ENCODE data around the gene SOS1. TPM values are rescaled to one million over a fixed set of nuclear protein-coding genes. Genes with fewer than 3 reads are reported as not detected.

The SOS1 gene
- total RNA-seq, 1 experiment from 2014 or later: 28.7 TPM

GRCh38 chr2:39033980-39034379 lies 86.9 kb downstream of the SOS1 start:
- no peak for TF ChIP-seq REST (IDR thresholded peaks at IDR 0.05; ENCODE audit: insufficient read depth in 1 of 2, low read depth in 2 of 2, low read length in 1 of 2)
- no peak for TF ChIP-seq CTCF (IDR thresholded peaks at IDR 0.05)
- no peak for TF ChIP-seq SIN3A (IDR thresholded peaks at IDR 0.05; ENCODE audit: borderline replicate concordance, insufficient read depth, low read depth, low read length)
- no peak for TF ChIP-seq TCF7L2 (IDR thresholded peaks at IDR 0.05; ENCODE audit: low read depth, low read length)
- TF ChIP-seq POLR2AphosphoS5 (IDR thresholded peaks at IDR 0.05; ENCODE audit: low read depth, low read length): no peak
- Histone ChIP-seq H3K9me3 (ENCODE audit: control insufficient read depth, insufficient read depth, low read depth, low read length) (no peaks in the 10 kb centered on the region), H3K4me3 (ENCODE audit: low read depth in 2 of 2, low read length in 2 of 2) (no peak overlapping the region), H3K36me3 (ENCODE audit: control insufficient read depth, insufficient read depth, low read length) (no peaks in the 10 kb centered on the region), H3K27me3 (ENCODE audit: control insufficient read depth, insufficient read depth, low read length) (no peaks in the 10 kb centered on the region), H3K27ac (ENCODE audit: low read length) (no peak overlapping the region), H3K4me1 (ENCODE audit: control insufficient read depth, insufficient read depth, low read length) (no peaks in the 10 kb centered on the region)
- ATAC-seq (no peak), DNase-seq (ENCODE audit: low read depth, low spot score) (no peak)
- intact Hi-C loops (cut with micrococcal nuclease; ENCODE audit: unreplicated experiment) (no loop called here), in situ Hi-C loops (cut with HindIII; ENCODE audit: low pct_unique_long_range_greater_than_20kb, low sequenced_read_pairs) (no loop called here)
- POLR2A ChIA-PET: no interaction called here
- BruUV-seq (replicated peaks): TSS peak; percentile 17
- CTCF ChIA-PET: no interaction called here

GRCh38 chr2:39027421-39027820 lies 93.4 kb downstream of the SOS1 start:
- ChIA-PET CTCF (no interaction called here), POLR2A (no interaction called here)
- in situ Hi-C loops (cut with HindIII; ENCODE audit: low pct_unique_long_range_greater_than_20kb, low sequenced_read_pairs): no loop called here
- intact Hi-C loops (cut with micrococcal nuclease; ENCODE audit: unreplicated experiment): no loop called here
- no peaks in the 10 kb centered on the region for H3K4me1 ChIP-seq (ENCODE audit: control insufficient read depth, insufficient read depth, low read length)
- H3K9me3 ChIP-seq (ENCODE audit: control insufficient read depth, insufficient read depth, low read depth, low read length): no peaks in the 10 kb centered on the region
- TF ChIP-seq POLR2AphosphoS5 (IDR thresholded peaks at IDR 0.05; ENCODE audit: low read depth, low read length): no peak
- TF ChIP-seq TCF7L2 (IDR thresholded peaks at IDR 0.05; ENCODE audit: low read depth, low read length): no peak
- no peak for TF ChIP-seq REST (IDR thresholded peaks at IDR 0.05; ENCODE audit: insufficient read depth in 1 of 2, low read depth in 2 of 2, low read length in 1 of 2)
- no peak for TF ChIP-seq SIN3A (IDR thresholded peaks at IDR 0.05; ENCODE audit: borderline replicate concordance, insufficient read depth, low read depth, low read length)
- no peak overlapping the region for H3K27ac ChIP-seq (ENCODE audit: low read length)
- peaks cover 5% of the 10 kb centered on the region for H3K36me3 ChIP-seq (ENCODE audit: control insufficient read depth, insufficient read depth, low read length)
- DNase-seq (ENCODE audit: low read depth, low spot score) (no peak), ATAC-seq (no peak)
- no peak overlapping the region for H3K4me3 ChIP-seq (ENCODE audit: low read depth in 2 of 2, low read length in 2 of 2)
- H3K27me3 ChIP-seq (ENCODE audit: control insufficient read depth, insufficient read depth, low read length): no peaks in the 10 kb centered on the region
- BruUV-seq (replicated peaks): no TSS peak

All from Panc1 (cell line).